GM12892 (cell line): Measurements from ENCODE around the gene HYAL1.
"Not testable (repeated sequence)": the region's sequence is repeated elsewhere in the genome, so short reads cannot be mapped to it uniquely, and the experiment has no call there.

Experiments used
- POLR2A ChIP-seq: IDR thresholded peaks from 2 replicates; pipeline ENCODE4 v1.6.1; 2011; ENCODE audit warnings: low read depth, low read length, control low read depth
- POLR2AphosphoS5 ChIP-seq: IDR thresholded peaks from 2 replicates; pipeline ENCODE4 v1.6.1; 2011; ENCODE audit warnings: low read depth, low read length, control low read depth

DNA sequence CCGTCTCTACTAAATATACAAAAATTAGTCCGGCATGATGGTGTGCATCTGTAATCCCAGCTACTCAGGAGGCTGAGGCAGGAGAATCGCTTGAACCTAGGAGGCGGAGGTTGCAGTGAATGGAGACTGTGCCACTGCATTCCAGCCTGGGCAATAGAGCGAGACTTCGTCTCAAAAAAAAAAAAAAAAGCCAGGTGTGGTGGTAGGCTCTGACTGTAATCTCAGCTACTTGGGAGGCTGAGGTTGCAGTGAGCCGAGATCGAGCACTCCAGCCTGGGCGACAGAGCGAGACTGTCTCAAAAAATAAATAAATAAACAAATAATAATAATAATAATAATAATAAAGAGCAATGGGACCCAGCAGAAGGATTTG lies 30.9 kb downstream of the HYAL1 start:
- not testable (repeated sequence) for TF ChIP-seq POLR2A, POLR2AphosphoS5
